ENCODE measurements around the gene NCAPH2.
"Not testable (repeated sequence)": the region's sequence is repeated elsewhere in the genome, so short reads cannot be mapped to it uniquely, and the experiment has no call there.

The NCAPH2 gene

GRCh38 chr22:50529897-50530579 lies 22.0 kb downstream of the NCAPH2 start, which contains the start of gene TYMP:
TYMP (minus strand) TSS chr22:50530012; CDS start chr22:50529709, 303 bp downstream.
- H3K9me3 ChIP-seq (ENCODE audit: control insufficient read depth in 1 of 2, low read length in 2 of 2): no peaks in the 10 kb centered on the region
- peaks cover 4 to 48% of the 10 kb centered on the region in 2 donors for H3K4me1 ChIP-seq (ENCODE audit: control insufficient read depth in 1 of 2, insufficient read depth in 2 of 2, low read length in 2 of 2)
- peaks cover 3% of the 10 kb centered on the region in 2 donors for H3K36me3 ChIP-seq (ENCODE audit: control insufficient read depth in 1 of 2, insufficient read depth in 2 of 2, low read length in 2 of 2)
- H3K27me3 ChIP-seq (ENCODE audit: low read depth, low read length): no peaks in the 10 kb centered on the region
- peak within 1 kb of the TSS; percentile 98 for H3K27ac ChIP-seq (ENCODE audit: low read length)
- peak within 1 kb of the TSS; percentile 56 to 61 for H3K4me3 ChIP-seq (ENCODE audit: low read depth in 1 of 2, low read length in 2 of 2)

- H3K27me3 ChIP-seq (ENCODE audit: low read depth, low read length): no peaks in the 10 kb centered on the region
- H3K27ac ChIP-seq (ENCODE audit: low read length): peak overlapping the region; percentile 98
- H3K9me3 ChIP-seq (ENCODE audit: control insufficient read depth in 1 of 2, low read length in 2 of 2): no peaks in the 10 kb centered on the region
- peak overlapping the region; percentile 44 to 56 for H3K4me3 ChIP-seq (ENCODE audit: low read depth in 1 of 2, low read length in 2 of 2)
- peaks cover 3% of the 10 kb centered on the region in 2 donors for H3K36me3 ChIP-seq (ENCODE audit: control insufficient read depth in 1 of 2, insufficient read depth in 2 of 2, low read length in 2 of 2)
- H3K4me1 ChIP-seq (ENCODE audit: control insufficient read depth in 1 of 2, insufficient read depth in 2 of 2, low read length in 2 of 2): peaks cover 4 to 48% of the 10 kb centered on the region in 2 donors
These were observed 22.5 kb downstream of the NCAPH2 start for GRCh38 chr22:50530580-50530876.

- H3K27ac ChIP-seq (ENCODE audit: low read length): peak overlapping the region; percentile 98
- H3K27me3 ChIP-seq (ENCODE audit: low read depth, low read length): no peaks in the 10 kb centered on the region
- H3K4me1 ChIP-seq (ENCODE audit: control insufficient read depth in 1 of 2, insufficient read depth in 2 of 2, low read length in 2 of 2): peaks cover 4 to 48% of the 10 kb centered on the region in 2 donors
- H3K4me3 ChIP-seq (ENCODE audit: low read depth in 1 of 2, low read length in 2 of 2): peak overlapping the region; percentile 56 to 61
- H3K9me3 ChIP-seq (ENCODE audit: control insufficient read depth in 1 of 2, low read length in 2 of 2): no peaks in the 10 kb centered on the region
- H3K36me3 ChIP-seq (ENCODE audit: control insufficient read depth in 1 of 2, insufficient read depth in 2 of 2, low read length in 2 of 2): peaks cover 3% of the 10 kb centered on the region in 2 donors
These were observed 23.0 kb downstream of the NCAPH2 start for GRCh38 chr22:50530877-50531545.

- Histone ChIP-seq H3K4me3 (ENCODE audit: low read depth in 1 of 2, low read length in 2 of 2) (peak overlapping the region; percentile 56 to 61), H3K9me3 (ENCODE audit: control insufficient read depth in 1 of 2, low read length in 2 of 2) (no peaks in the 10 kb centered on the region), H3K36me3 (ENCODE audit: control insufficient read depth in 1 of 2, insufficient read depth in 2 of 2, low read length in 2 of 2) (peaks cover 3% of the 10 kb centered on the region in 2 donors), H3K27me3 (ENCODE audit: low read depth, low read length) (no peaks in the 10 kb centered on the region), H3K27ac (ENCODE audit: low read length) (peak overlapping the region; percentile 98), H3K4me1 (ENCODE audit: control insufficient read depth in 1 of 2, insufficient read depth in 2 of 2, low read length in 2 of 2) (peaks cover 4 to 42% of the 10 kb centered on the region in 2 donors)
These were observed 23.5 kb downstream of the NCAPH2 start for GRCh38 chr22:50531546-50531961.

GRCh38 chr22:50531962-50532674 lies 24.1 kb downstream of the NCAPH2 start:
- no peaks in the 10 kb centered on the region for H3K27me3 ChIP-seq (ENCODE audit: low read depth, low read length)
- H3K36me3 ChIP-seq (ENCODE audit: control insufficient read depth in 1 of 2, insufficient read depth in 2 of 2, low read length in 2 of 2): peaks cover 3% of the 10 kb centered on the region in 2 donors
- H3K4me3 ChIP-seq (ENCODE audit: low read depth in 1 of 2, low read length in 2 of 2): peak overlapping the region; percentile 56 to 61
- H3K27ac ChIP-seq (ENCODE audit: low read length): peak overlapping the region; percentile 56
- H3K9me3 ChIP-seq (ENCODE audit: control insufficient read depth in 1 of 2, low read length in 2 of 2): no peaks in the 10 kb centered on the region
- H3K4me1 ChIP-seq (ENCODE audit: control insufficient read depth in 1 of 2, insufficient read depth in 2 of 2, low read length in 2 of 2): peaks cover 4 to 37% of the 10 kb centered on the region in 2 donors

GRCh38 chr22:50532824-50533796 lies 25.1 kb downstream of the NCAPH2 start:
- Histone ChIP-seq H3K36me3 (ENCODE audit: control insufficient read depth in 1 of 2, insufficient read depth in 2 of 2, low read length in 2 of 2) (peaks cover 3% of the 10 kb centered on the region in 2 donors), H3K4me3 (ENCODE audit: low read depth in 1 of 2, low read length in 2 of 2) (no peak overlapping the region), H3K4me1 (ENCODE audit: control insufficient read depth in 1 of 2, insufficient read depth in 2 of 2, low read length in 2 of 2) (peaks cover 4 to 32% of the 10 kb centered on the region in 2 donors), H3K9me3 (ENCODE audit: control insufficient read depth in 1 of 2, low read length in 2 of 2) (no peaks in the 10 kb centered on the region), H3K27me3 (ENCODE audit: low read depth, low read length) (no peaks in the 10 kb centered on the region), H3K27ac (ENCODE audit: low read length) (peak overlapping the region; percentile 56)

- not testable (repeated sequence) for H3K27me3 ChIP-seq (ENCODE audit: low read depth, low read length); H3K9me3 ChIP-seq (ENCODE audit: control insufficient read depth in 1 of 2, low read length in 2 of 2); H3K4me3 ChIP-seq (ENCODE audit: low read depth in 1 of 2, low read length in 2 of 2); H3K27ac ChIP-seq (ENCODE audit: low read length); H3K36me3 ChIP-seq (ENCODE audit: control insufficient read depth in 1 of 2, insufficient read depth in 2 of 2, low read length in 2 of 2)
- H3K4me1 ChIP-seq (ENCODE audit: control insufficient read depth in 1 of 2, insufficient read depth in 2 of 2, low read length in 2 of 2): peaks cover under 1 to 32% of the 10 kb centered on the region in 2 donors
These were observed 26.1 kb downstream of the NCAPH2 start for GRCh38 chr22:50533856-50534711.

GRCh38 chr22:50535113-50535512 lies 27.1 kb downstream of the NCAPH2 start:
- no peaks in the 10 kb centered on the region for H3K9me3 ChIP-seq (ENCODE audit: control insufficient read depth in 1 of 2, low read length in 2 of 2)
- no peak overlapping the region for H3K4me3 ChIP-seq (ENCODE audit: low read depth in 1 of 2, low read length in 2 of 2)
- peaks cover 5 to 26% of the 10 kb centered on the region in 2 donors for H3K4me1 ChIP-seq (ENCODE audit: control insufficient read depth in 1 of 2, insufficient read depth in 2 of 2, low read length in 2 of 2)
- H3K27ac ChIP-seq (ENCODE audit: low read length): no peak overlapping the region
- H3K36me3 ChIP-seq (ENCODE audit: control insufficient read depth in 1 of 2, insufficient read depth in 2 of 2, low read length in 2 of 2): peaks cover 0 to 1% of the 10 kb centered on the region in 2 donors
- no peaks in the 10 kb centered on the region for H3K27me3 ChIP-seq (ENCODE audit: low read depth, low read length)

GRCh38 chr22:50536226-50536625 lies 28.2 kb downstream of the NCAPH2 start:
- no peak overlapping the region for H3K4me3 ChIP-seq (ENCODE audit: low read depth in 1 of 2, low read length in 2 of 2)
- peaks cover 9 to 15% of the 10 kb centered on the region in 2 donors for H3K4me1 ChIP-seq (ENCODE audit: control insufficient read depth in 1 of 2, insufficient read depth in 2 of 2, low read length in 2 of 2)
- H3K27ac ChIP-seq (ENCODE audit: low read length): no peak overlapping the region
- H3K27me3 ChIP-seq (ENCODE audit: low read depth, low read length): no peaks in the 10 kb centered on the region
- no peaks in the 10 kb centered on the region for H3K9me3 ChIP-seq (ENCODE audit: control insufficient read depth in 1 of 2, low read length in 2 of 2)
- no peaks in the 10 kb centered on the region for H3K36me3 ChIP-seq (ENCODE audit: control insufficient read depth in 1 of 2, insufficient read depth in 2 of 2, low read length in 2 of 2)

- H3K4me3 ChIP-seq (ENCODE audit: low read depth in 1 of 2, low read length in 2 of 2): no peak overlapping the region
- no peaks in the 10 kb centered on the region for H3K36me3 ChIP-seq (ENCODE audit: control insufficient read depth in 1 of 2, insufficient read depth in 2 of 2, low read length in 2 of 2)
- H3K4me1 ChIP-seq (ENCODE audit: control insufficient read depth in 1 of 2, insufficient read depth in 2 of 2, low read length in 2 of 2): peaks cover 0 to 9% of the 10 kb centered on the region in 2 donors
- H3K27me3 ChIP-seq (ENCODE audit: low read depth, low read length): no peaks in the 10 kb centered on the region
- peak overlapping the region; percentile 73 for H3K27ac ChIP-seq (ENCODE audit: low read length)
- H3K9me3 ChIP-seq (ENCODE audit: control insufficient read depth in 1 of 2, low read length in 2 of 2): no peaks in the 10 kb centered on the region
These were observed 29.7 kb downstream of the NCAPH2 start for GRCh38 chr22:50537765-50538164.

Data from muscle layer of duodenum (tissue), 2 donors.